HG03342 (cell line): Measurements from ENCODE around the gene POC1A.

Experiments used
- ATAC-seq: cut with Tn5 transposase; IDR thresholded peaks from one replicate; pipeline ENCODE4 v1.9.1; 2021; ENCODE audit warnings: mild to moderate bottlenecking, moderate library complexity; ENCODE audit not compliant: unreplicated experiment

Gene POC1A

DNA sequence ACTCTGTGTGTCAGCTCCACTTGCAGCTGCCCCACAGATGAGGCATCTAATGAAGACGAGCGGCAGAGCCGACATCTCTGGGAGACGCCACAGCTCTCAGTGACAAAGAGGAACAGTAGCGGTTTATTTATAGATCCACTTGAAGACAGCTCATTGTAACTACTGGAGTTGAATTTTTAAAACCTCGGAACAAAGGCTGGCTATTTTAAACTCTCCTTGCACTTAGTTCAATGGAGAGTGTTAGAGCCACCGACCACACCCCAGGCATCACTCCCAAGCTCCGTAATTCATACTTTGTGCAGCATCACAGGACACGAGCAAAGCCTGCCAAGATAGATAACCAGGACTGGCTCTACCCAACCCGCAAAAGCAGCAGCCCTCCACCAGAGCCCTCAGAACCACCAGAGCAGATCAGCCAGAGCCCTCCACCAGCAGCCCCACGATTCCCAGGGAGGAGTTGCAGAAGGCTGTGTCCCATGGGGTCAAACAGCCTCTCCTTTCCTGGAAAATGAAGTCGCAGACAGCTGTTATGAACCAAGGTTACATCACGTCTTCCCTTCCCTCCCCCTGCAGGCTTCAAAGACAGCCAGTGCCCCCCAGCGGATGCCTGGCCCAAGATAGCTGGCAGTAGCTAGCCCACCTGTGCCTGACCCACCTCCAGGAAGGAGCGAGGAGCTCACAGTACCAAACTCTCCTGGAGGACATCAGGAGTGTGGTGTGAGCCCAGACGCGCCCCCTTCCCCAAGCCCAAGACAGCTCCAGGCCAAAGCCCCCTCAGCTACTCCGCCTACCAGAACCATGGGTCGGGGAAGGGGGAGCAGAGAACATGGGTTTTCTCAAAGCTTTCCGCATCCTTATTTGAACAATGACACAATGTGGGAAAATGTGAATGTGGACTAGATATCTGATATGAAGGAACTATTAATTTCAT is 45.7 kb downstream of the POC1A start:
- ATAC-seq: no peak

DNA sequence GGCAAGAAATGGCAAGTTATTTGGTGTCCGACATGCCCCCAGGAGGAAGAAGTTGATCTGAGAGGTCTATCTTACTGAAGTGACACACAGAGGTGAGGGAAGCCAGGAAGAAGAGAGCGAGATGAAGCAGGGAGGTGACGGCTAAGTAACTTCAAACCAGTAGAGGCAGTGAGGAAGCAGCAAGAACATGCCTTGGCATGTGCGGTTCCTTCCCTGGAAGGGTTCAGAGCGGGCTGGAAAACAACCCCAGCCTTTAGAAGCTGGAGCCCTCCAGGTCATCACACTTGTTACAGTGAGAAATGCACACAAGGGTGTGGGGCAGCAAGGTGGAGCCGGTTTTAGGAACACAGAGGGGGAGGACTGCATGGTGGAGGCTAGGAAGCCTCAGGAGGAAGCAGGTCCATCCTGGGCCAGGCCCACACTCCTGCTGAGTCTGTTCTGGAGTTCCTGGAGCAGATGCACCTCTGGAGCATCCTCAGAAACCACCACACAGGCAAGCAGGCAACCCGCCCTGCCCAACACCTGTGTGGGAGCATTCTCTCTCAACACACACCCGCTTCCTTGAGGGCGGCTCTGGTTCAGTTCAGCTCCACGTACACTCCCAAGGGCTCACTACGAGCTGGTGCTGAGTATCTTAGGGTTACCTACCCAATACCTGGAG is 47.1 kb downstream of the POC1A start:
- ATAC-seq: no peak

DNA sequence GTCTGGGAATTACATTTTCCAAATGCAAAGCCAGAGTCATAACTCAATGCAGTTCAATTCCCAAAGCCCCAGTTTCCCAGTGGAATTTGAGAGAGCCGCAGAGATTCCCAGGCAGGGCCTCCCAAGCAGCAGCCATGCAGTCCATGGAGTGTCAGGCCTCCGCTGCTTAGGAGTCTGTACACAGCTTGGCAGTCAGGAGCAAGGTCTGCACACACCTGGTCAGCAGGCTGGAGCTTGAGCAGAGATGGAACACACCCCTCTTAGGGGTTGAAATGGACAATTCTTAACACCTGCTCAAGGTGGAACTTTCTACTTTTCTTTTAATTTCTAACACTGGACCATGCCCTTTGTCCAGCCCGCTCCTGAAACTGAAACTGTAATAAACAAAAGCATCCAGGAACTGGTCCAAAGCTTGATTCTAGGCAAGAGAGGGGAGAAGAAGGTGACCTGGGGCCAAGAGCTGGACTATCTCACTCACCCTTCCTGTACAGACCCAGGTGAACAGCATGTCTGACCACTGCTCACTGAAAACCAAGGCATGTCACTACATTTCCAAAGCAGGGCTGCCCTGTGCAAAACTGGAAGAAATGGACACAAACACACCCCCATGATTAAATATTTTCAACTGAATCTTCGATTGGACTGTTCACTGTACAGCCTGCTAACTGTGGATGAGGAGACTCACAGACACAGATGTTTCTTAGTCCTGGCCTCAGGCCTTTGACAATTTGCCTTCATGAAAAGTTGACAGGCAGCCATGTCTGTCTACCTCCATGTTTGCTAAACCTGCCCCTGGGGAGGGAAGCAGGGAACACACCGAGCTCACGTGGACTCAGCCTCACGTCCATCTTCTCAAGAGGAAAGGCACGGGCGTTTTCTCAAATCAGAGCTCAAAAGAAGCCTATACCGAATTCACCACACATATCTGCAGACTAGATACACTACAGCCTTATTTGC is 49.3 kb downstream of the POC1A start:
- ATAC-seq: no peak

DNA sequence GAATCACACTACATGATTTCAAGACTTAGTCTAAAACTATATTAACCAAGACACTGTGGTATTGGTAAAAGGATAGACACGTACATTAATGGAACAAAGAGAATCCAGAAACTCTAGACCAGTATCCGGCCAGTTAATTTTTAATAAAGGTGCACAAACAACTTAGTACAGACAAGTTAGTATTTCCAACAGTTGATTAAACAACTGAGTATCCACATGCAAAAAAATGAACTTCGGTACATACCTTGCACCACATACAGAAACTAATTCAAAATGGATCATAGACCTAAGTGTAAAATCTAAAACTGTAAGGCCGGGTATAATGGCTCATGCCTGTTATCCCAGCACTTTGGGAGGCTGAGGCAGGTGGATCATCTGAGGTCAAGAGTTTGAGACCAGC is 51.3 kb downstream of the POC1A start:
- ATAC-seq: no peak

DNA sequence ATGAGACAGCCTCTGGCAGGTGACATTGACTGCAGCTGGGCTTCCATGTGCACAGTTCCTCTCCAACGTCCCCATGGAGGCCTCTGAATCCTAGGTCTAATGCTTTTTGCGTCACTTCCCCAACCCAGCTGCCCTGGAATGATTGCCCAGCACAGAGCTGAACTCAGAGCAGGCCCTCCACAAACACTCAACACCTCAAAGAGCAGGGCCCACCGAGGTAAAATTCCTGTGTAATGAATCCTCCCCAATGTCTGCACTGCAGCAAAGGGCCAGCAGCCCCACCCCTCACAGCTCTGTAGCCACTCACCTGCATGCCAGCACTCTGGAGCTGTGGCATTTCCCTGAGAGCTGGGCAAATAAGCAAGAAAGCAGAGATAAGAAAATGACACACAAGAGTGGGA is 55.2 kb downstream of the POC1A start:
- no peak for ATAC-seq

DNA sequence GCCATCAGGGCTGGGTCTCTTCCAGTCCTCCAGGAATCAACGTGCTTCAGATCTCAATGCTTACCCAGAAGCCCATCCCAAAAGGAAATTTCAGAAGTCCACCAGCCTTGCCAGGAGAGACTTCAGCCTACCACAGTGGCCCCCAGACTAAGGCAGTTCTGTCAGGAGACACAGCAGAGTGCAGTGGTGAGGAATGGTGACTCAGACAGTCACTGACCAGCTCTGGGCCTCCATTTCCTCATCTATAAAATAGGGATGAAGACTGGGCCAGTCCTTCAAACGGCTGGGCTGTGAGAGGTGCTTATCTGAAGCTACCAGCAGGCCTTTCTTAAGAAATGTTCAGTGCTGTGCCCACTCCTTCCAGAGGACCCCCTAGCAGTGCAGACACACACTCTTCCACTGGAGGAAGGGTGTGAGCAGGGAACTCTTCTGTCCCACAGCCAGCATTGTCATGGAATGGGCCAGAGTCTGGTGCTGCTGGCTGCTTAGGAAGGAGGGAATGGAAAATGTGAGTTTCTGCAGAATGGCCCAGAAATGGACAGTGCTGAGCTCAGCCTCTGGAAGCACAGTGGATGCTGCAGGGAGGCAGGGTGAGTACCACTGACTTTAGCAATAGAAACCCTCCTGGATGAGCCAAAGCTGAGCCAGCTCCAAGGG is 56.2 kb downstream of the POC1A start:
- ATAC-seq: no peak

DNA sequence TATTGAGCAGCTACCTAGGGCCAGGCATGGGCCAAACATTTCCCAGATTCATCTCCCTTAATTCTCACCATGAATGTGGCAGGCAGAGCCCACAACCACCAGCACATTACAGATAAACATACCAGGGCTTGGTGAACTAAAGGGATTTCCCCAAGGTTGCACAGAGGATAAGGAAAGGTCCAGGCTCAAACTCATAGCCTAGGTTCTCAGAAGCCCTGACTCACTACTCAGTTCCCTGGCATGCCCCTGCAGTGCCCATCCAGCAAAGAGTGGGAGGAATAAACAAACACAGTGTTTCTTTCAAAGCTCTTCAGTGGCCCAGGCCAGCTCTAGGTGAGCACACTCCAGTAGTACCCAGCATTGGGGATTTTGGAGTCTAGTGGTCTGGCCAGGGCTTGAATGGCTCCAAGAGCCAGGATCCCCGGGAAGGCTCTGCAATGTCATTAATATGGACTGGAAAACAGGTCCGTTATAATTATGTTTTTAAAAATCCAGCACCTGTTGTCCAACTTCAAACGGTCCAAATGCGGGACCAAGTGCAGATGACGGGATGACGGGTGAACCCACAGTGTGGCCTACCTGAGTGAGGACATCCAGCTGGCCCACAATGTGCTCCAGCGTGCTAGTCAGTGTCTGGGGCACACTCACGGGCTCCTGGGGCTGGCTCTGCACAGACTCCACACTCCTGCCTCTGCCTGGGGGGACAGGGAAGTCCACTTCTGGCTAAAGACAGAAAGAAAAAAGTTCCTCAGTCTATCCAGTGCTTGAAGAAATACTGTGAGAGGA is 58.0 kb downstream of the POC1A start:
- ATAC-seq: no peak

DNA sequence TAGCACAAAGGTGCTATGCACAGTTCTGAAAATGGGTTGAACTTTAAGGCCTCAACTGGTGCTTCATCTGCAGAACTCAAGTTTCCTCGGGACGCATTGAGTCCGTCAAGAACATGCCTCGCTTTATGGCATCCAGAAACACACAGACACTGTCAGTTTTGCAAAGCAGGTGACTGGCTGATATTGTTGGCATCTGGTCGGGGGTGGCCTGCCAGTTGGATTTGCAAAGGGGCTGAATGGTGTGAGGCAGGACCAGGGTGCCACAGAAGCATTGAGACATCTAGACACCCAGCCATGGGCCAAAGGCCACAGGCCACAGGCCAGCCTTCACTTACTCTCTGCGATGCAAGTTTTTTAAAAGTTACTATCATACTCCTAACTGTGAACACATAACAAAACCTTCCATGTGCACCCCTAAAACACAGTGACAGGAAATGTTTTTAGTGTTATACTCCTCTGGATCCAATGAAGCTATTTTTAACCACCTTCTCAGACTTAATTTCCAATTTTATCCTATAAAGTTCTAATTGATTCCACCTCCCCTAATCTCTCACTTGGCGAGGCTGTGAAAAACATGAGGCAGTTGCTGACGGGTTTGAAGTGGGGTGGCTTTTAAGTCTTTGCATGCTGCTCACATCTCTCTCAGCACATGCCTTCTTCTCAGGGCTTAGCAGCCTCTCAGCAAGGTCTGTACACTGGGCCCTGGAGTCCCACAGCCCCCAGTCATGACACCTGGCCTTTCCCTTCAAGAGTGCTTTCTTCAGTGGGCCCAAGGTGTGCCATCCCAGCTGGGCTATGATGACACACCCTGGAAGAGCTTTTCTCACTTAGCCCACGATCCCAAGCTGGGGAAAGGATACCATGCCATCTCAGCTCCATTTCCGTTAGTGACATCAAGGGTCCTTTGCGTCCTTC is 59.4 kb downstream of the POC1A start:
- ATAC-seq: no peak

DNA sequence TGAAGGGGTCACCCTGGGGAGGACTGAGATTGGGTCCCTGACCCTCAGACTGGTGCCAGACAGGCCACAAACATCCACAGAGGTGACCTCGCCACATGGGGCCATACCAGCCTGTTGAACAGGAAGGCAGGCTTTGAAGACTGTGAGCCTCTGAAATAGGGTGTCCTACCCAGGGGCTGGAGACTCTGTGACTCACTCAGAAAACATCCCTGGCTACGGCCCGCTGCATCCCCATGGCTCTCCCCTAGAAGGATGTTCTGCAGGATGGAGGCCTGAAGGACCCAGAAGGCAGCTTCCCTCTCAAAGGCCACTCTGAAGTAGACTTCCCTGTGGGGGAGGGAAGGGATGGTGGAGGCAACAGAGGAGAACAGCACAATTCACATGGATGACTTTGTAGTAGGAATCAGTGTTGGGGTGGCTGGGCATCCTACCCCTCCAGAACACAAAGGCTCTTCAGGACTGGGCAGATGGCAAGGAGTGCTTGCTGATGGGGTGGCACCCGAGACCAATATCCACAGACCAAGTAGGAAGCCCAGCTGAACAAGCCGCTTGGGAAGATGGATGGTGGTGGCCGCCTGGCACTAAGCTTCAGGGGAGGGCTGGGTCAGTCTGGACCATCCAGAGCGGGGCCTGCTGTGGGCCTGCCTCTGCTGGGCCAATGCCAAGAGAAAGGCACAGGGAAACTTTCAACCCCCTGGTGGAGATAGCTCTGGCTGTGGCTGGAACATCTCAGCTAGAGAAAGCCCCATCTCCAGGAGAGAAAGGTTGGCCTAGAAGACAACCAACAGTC is 60.3 kb downstream of the POC1A start:
- no peak for ATAC-seq

DNA sequence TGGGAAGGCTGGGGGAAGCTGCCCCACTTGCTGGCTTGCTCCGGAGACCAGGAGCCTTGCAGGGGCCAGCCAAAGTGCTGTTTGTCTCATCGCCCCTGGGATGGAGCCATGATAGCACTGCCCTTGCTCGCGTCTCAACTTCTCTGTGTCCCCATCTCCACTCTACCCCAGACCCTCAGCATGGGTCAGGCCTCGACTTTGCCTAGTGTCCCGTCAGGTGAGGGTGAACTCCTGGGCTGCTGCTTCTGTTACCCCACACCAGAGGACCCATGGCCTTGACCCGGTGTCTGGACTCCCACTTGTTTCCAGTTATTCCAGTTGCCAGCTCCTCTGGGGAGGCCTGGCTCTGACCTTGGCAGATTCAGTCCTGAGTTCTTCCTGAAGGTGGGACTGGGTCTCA is 61.3 kb downstream of the POC1A start:
- no peak for ATAC-seq

DNA sequence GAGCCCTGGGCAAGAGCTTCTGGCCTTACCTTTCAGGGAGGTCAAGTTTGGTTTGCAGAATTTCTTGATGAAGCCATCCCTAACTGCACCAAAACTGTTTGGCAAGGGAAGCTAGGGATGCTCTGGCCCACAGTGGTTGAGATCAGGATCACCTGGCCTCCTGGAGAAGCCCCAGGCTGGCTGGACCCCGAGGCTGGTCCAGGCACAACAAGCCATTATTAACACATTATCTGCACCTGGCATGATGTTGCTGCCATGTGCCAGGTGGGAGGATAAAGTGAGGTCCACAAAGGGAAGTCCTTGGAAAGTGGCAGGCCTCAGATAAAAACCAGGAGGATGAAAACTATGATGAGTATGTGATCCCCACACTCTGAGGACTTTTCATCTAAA is 62.0 kb downstream of the POC1A start:
- ATAC-seq: no peak

DNA sequence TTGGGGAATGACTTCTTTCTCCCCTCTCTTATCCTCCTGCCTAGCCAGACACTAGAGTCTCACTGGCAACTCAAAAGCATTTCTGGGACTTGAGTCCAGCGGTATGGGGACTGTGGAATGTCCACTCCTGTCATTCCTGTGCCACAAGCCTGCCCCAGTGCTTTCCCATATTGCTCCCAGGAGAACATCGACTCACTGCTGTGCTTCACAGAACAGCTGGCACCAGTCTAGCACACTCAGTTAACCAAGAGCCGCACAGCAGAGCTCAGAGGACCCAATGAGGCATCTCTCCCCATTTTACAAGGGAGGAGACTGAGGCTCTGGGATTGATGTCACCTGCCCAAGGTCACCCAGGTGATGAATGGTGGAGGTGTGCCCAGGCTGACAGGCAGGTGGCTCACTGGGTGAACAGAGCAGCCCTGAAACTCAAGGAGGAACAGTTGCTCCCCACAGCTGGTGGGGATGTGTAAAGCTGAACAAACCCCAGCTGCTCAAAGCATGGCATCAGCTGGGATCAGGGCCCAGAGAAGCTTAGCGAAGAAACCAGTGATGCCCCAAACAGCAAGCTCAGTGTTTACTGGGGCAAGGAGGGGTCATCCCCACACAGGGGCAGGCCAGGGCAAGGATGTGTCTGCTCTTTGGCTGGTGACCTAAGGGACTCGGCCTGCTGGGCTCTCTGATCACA is 62.5 kb downstream of the POC1A start:
- ATAC-seq: no peak

DNA sequence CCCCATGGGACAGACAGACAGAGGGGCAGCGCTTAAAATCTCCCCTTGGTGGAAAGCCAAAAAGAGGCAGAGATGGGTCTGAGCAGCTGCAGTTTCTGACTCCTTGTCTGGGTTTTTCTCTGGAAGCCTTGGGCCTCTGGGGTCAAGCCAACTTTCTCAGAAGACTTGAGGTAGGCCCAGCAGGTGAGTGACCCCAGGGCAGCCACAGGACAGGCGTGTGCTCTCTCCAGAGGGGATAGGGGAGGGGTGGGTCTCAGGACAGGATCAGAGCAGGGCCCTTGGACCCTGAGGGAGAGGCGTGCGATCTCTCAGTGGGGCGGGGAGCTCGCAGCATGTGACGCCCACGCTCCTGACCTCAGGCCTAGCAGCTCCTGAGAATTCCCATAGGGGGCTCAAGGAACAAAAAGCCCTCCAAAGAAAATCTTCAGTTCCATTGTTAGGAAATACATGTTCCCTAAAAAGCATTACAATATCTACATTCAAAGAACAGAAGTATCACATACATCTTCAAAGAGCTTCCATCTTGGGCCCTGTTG is 63.2 kb downstream of the POC1A start:
- no peak for ATAC-seq

DNA sequence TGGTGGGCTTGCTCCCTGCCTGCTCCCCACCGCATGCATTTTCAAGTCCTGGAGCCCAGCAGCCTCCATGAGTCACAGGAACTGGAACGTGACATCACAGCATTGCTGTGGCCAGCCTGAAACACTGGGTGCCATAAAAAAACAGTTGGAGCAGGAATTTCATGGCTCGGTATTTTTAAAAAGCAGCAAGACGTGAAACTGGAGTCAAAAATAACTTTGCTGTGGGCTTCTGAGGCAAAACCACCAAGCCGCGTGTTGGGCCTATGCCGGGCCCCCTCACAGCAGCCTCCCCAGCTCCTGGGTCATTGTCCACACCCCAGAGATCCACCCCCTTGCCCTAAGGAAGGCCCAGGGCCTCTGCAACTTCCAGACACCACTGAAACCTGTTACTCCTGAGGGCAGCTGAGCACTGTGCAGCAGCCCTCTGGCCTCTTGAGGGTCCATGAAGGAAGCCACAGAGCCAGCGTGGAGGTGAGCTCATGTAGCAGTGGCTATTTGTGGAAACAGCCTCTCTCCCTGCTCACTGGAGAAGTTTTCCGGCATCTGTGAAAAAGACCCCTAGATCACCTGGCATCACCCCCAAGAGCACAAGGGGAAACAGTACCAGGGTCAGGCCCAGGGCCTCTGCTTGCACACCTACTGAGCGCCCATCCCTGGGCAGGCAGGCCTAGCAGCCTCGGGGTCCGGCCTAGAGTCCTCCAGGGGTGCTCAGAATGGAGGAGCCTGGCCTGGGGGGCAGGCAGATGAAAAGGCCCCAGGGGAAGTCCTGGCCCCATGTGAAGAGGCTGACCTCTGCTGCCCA is 63.9 kb downstream of the POC1A start:
- ATAC-seq: no peak

DNA sequence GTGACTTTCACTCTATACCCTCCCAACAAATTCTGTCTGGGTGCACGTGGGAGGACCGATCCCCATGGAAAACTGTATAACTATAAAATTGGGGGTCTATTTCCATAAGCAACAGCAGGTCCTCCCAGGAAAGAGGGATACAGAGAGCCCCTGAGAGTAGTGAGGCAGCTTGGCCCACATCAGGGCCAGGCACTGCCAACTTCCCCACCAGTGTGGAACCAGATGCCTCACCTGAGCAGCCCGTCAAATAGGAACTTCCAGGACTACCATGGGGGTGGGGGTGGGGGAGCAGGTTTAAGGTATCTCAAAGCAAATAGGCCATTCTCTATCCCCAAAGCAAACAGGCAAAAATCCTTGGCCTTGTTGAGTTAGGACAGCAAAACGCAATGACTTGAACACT is 64.5 kb downstream of the POC1A start:
- no peak for ATAC-seq
